HG02852 (cell line): ENCODE measurements around the gene DCTN1.

Source experiments
- ATAC-seq: cut with Tn5 transposase; IDR thresholded peaks from one replicate; pipeline ENCODE4 v1.9.1; 2021; ENCODE audit warnings: mild to moderate bottlenecking, moderate library complexity; ENCODE audit not compliant: unreplicated experiment

DCTN1 gene

DNA sequence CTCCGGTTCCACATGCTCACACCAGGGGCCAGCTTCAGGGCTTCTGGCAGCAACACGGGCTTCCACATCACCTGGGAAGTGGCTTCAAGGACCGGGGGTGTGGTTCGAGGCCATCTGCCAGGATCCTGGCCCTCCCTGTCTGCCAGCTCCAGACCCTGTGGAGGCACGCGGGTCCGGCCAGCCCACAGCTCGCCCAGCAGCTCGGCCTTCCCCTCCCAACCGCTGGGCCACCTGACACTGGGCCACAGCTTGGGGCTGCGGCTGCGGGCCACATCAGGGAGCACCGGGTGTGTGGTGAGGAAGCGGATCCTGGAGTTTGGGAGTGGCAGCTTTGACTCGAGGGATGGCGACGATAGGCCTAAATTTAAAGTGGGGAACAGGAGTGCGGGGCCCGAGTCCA lies 34.3 kb upstream of the DCTN1 start:
- ATAC-seq: no peak

DNA sequence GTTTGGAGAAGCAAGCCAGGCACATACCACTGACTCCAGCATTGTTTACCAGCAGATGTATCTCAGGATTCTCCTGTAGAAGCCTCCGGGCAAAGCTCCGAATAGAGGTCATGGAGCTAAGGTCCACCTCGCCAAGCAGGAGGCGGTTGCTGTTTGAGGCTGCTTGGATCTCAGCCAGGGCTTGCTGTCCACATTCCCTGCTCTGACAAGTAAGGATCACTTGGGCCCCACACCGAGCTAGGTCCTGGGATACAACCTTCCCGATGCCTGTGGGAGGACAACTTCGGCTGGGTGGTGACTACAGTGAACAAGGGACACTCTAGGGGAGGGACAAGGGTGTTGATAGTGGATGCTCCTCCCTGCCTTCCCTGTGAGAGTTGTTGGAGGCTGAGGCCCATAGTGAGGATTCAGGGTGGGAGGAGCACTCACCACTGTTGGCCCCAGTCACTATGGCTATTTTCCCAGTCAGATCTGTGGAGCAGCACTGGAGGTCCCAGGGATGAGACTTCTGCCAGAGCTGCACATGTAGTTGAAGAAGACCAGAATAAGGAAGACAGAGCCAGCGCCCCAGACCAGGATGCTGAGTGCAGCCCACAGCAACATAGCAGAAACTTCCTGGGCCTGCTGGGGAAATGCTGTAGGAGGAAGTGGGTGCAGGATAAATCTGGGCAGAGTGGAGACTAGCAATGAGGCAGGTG lies 33.0 kb upstream of the DCTN1 start:
- ATAC-seq: no peak

DNA sequence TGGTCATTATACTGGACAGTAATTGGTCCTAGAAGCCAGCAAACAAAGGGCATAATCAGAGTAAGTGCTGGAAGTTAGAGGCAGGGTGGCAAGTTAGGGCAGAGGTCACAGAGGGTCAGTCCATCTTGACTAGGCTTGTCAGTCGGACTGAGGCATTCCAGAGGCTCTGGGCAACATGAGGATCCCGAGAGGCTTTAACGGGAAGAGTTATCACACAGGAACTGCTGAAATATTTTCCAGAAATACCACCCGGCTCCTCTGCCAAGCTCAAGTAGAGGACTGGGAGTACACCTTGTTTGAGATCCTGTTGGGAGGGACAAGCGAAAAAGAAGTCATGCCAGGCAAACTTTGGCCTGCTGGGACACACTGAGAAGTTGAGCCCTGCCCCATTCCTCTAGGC lies 27.6 kb upstream of the DCTN1 start:
- ATAC-seq: no peak

DNA sequence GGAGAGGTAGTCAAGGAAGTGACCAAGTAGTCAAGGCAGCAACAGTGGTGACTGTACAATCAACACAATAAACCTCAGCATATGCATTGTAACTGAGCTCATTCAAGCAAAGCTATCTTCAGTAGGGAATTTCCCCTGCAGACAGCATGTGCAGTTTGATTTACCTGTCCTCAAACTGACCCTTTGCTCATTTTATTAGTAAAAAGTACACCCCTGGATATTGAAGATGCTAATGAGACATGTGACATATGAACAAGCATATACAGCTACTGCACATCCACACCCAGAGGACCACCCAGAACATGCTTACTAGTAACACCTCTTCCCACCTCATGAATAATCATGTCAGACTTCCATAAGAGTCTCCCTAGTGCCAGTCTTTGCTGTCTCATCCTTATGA lies 25.9 kb upstream of the DCTN1 start:
- peak; percentile 78 for ATAC-seq

DNA sequence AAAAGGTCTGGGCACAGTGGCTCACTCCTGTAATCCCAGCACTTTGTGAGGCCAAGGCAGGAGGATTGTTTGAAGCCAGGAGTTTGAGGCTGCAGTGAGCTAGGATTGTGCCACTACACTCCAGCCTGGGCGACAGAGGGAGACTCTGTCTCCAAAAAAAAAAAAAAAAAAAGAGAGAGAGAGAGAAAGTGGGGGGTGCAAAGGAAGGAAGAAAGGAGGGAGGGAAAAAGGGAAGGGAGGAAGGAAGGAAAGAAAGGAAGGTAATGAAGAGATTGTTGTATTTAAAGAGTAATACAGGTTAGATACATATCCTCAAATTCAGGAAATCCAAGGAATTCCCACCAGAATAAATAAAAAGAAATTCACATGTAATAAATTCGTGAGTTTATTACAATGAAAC lies 21.8 kb upstream of the DCTN1 start:
- no peak for ATAC-seq

DNA sequence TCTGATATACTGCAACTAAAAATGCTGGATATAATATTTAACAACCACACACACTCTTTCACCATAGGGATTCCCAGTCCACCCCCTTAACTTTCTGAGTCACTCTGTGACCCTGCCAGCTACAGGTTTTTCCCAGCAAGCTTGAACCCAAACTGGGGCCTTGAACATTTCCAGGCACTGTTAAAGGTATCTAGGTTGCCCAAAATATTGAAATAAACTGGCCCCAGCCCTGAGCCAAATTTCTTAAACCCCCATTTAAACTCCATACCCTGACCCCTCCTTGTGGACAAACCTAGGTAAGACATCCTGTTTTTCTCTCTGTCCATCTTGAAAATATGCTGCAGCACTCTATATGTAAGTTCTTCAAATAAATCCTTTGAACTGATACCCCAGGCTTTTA lies 19.7 kb upstream of the DCTN1 start:
- ATAC-seq: no peak

DNA sequence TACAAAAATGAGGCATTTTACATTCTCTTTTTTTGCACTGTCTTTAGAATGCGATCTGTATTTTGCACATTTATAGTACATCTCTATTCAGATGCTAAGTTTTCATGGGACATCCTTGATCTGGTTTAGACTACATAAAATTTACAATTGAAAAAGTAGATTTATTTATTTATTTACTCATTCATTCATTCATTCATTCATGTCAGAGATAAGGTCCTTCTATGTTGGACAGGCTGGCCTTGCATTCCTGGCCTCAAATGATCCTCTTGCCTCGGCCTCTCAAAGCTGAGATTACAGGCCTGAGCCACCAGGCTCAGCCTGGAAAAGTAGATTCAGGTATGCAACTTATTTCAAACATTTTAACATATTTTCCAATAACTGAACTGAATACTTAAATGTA lies 16.0 kb upstream of the DCTN1 start:
- ATAC-seq: no peak

DNA sequence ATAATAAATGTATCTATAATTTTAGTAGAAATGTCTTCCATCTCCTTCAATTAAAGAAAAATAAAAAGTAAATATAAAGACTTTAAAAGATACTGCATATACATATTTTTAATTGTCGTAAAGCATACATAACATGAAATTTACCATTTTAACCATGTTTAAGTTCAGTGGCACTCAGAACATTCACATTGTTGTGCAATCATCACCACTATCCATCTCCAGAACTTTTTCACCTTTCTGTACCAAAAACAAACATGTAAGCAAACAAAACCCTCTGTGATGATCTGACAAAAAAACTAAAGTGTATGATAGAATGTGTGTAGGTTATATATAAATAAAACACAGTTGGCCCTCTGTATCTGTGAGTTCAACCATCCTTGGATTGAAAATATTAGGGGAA lies 13.4 kb upstream of the DCTN1 start:
- ATAC-seq: no peak

DNA sequence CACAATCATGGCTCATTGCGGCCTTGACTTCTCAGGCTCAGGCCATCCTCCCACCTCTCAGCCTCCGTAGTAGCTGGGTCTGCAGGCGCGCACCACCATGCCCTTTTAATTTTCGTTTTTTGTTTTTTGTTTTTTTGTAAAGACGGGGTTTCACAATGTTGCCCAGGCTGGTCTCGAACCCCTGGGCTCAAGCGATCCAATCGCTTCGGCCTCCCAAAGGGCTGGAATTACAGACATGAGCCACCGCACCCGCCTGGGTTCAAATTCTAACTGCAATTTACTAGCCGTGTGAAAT lies 12.3 kb upstream of the DCTN1 start:
- no peak for ATAC-seq

DNA sequence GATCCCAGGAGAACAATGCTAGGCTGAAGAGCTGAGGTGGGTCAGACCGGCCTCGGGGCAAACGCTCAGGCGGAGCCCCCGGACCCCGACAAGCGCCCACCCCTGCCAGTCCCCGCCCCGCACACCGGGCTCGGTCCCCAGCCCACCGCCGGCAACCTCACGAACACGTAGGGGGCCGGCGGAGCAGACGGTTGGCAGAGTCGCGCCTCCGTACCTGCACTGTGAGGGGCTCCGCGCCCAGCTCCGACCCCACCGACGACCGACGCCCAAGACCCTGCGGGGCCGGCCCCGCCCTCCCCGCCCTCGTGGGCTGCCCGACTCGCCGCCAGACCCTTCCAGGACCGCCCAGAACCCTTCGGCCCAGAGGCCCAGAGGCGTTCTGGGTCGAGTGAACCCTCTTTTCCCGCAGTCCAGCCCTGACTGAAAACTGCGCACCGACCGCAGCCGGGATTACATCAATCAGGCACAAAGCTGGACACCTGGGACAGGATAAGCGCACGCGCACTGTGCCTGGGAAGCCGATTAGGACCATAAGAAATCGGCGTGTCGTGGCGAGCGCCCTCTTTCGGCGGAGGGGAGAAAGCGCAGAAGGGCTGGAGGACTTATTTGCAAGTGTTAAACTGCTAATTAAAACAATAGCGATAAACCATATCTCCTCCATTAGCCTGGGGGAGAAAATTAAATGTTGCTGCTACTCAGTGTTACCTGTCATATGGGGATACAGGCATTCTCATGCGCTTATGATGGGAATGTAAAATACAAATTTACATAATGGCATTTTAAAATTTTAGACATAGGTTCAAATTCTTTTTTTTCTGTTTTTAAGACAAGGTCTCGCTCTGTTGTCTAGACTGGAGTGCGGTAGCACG lies 11.7 kb upstream of the DCTN1 start:
- peak; percentile 67 for ATAC-seq

DNA sequence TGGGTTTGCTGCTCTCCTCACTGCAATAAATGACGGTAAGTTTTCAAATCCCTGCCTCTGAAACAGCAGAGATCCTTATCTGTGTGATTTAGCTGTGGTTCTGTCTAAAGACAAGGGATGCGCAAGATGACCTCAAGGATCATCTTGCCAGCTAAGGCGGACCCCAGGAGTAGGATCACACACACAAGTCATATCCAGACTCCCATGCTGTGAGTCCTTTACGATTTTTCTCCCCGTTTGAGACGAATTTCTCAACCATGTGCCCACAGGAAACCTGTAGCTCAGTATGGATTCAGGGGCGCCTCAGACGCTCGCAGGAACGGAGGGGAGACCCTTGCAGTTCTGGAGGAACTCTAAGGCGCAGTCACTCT lies 11.1 kb upstream of the DCTN1 start:
- peak; percentile 19 for ATAC-seq

DNA sequence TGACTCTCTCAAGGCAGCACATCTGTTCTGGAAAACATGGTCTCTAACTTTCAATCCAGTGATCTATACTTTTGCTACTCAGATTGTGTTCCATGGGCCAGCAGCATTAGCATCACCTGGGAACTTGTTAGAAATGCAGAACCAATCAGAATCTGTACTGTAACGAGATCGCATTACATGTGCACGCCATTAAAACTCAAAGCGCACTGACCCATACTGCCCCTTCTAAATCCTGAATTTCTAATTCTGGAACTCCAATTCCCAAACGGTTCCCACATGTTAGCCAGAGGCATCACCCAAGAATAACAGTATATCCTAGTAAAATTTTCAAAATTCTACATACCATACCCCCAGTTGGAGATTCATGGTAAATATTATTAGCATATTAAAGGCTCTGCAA lies 10.5 kb upstream of the DCTN1 start:
- ATAC-seq: no peak

DNA sequence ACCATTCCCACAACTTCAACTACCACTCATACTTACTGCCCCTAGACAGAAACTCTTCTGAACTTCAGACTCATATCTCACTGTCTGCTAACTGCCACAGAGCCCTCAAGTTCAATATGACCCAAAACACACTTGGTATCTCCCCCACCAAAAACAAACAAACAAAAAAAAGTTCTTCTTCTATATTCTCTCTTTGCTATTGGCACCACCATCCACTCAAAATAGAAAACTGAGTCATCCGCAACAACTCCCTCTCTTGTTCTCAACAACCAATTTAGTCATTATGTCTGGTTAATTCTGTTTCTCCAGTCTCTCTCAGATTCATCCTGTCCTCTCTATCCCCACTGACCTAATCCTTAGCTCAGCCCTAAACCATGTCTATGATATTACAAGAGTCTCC lies 7.2 kb upstream of the DCTN1 start:
- no peak for ATAC-seq

DNA sequence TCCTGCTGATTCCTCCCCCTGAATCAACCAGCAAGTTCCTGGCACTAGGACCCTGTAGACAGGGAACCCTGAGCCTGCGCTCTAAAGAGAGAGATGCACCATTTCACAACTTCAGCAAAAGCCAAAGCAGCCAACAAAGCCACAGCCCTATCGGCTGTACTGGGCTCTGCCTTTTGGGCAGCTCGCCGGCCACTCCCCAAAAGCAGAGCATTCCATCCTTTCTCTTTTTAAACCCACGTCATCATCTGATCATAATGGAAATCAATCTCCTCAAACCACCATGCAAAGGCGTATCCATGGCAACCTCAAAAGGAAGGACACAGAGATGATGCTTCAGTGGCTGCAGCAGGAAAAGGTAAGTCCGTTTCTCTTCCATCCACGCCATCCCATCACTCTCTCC lies 5.3 kb upstream of the DCTN1 start:
- ATAC-seq: no peak

DNA sequence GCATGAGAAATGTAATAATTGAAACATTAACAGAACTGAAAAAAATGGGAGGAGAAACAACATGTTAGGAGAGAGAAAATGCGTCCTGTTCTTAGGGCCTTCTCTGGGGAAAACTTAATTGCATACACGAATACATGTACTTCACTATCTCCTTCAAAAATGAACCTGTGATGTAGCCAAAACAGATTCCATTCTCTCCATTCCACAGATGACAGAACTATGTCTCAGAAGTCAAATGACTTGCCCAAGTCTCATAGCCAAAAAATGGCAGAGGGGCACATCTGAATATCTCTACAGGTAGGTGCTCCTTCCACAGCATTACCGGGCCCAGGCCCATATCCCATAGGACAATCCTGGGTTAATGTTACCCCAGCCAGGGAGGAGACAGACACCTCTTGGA lies 3.9 kb upstream of the DCTN1 start:
- no peak for ATAC-seq

DNA sequence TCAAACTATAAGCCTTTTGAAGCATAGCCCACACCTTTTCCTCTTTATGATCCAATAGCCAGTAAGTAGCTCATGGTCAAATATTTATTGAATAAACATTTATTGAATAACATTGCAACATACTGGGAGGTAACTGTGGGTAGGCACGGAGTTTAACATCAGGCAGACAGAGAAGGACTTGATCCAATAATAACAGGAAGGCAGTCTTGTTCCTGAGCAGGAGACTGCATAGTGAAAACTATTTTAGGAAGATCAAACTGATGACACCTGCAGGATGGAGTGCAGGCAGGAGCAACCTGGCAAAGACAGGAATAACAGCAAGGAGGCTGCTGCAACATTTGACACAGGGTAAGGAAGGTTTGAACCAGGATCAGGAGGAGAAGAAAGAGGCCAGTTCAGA lies 3.1 kb upstream of the DCTN1 start:
- ATAC-seq: no peak

DNA sequence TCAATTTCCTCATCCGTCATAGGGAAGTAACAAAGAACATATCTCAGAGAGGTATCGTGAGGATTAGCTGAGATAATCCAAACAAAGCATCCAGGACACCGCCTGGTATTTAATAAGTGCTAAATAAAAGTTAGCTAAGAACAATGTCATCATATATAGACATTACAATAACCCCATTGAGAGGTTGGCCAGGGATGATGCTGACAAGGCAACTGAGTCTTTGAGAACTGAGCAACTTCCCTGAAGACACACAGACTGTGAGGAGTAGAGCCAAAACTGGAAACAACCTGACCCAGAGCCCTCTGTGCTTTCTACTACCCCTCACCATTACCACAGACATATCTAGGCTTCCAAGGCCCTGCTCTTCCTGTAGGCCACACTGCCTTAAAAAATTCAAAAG lies 1.6 kb upstream of the DCTN1 start:
- ATAC-seq: no peak

DNA sequence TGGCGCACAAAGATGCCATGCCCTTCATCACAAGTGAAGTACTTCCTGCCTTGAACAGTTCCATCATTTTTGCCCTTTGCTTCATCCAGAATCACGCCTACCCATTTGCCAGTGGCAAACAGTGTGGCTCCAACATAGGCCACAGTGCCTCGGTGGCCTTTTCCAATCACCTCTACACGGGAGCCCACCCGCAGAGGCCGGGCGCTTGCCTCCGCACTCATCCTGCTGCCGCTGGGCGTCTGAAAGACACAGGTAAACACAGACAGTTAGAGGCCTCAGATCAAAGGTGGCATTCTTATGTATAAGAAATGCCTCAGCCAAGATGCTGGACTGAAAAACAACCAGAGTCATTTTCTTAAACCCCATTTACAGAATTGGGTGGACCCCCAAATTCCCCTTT lies 2.1 kb downstream of the DCTN1 start:
- ATAC-seq: no peak

DNA sequence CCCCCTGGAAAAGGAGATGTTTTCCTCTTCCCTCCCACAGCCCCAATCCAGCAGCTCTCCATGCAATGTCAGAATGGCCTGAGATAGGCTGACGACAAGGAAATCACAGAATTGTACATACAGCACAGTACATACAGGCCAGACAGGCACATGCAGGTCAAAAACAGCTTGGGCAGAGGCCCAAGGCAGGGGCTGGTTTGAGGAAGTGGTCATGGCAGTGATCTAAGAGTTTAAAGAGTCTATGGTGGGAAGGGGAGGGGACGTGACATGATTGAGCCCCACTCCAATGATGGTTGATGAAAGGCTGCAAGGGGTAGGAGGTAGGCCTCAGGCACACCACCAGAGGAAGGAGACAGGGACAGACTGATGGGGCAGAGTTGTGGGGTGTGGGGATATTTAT lies 4.3 kb downstream of the DCTN1 start:
- no peak for ATAC-seq

DNA sequence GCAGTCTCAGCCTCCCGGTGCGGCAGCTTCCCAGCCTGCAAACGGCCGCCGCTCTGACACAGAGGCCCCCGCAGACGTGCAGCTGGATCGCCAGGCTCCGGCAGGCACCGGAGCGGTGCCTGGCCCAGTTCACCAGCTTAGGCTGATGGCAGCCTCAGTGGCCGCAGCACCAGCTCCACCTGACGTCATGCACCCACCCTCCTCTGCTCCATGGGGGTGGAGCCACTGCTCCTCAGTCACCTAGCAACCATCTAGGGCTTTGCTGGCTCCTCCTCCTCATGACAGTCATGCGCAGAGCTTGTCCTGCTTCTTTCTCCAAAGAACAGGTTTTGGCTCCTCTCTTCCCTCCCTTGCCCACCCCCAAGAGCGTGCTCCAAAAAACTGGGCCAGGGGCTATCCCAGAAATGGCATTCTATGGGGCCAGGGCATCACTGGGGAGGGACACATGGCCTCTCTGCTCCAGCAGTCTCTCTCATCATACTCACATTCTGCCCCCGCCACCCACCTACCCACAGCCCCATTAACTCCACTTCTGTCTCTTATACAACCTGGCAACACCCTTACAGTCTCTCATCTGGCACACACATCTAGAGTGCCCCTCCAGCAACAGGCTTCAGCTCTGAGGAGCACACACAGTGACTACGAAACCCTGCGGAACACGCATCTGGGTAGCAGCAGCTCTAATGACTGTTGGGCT lies 5.5 kb downstream of the DCTN1 start:
- no peak for ATAC-seq

DNA sequence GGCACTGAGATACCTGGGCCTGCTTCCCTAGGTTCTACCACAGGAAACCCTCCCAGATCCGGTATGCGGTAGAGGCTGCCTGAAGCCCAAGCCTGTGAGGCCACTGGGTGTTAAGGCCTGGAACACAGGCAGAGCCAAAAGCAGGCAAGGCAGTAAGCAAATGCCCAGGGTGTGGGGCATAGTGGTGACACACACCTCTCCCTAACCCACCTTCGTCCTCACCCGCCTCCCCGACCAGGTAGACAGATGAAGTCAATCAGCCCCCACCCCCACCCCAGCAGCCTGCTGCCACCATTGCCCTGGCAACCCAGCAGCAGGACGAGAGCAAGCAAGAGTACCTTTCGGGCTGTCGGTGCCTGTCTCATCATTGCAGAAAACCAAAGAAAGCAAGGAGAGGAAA lies 6.1 kb downstream of the DCTN1 start:
- ATAC-seq: no peak

DNA sequence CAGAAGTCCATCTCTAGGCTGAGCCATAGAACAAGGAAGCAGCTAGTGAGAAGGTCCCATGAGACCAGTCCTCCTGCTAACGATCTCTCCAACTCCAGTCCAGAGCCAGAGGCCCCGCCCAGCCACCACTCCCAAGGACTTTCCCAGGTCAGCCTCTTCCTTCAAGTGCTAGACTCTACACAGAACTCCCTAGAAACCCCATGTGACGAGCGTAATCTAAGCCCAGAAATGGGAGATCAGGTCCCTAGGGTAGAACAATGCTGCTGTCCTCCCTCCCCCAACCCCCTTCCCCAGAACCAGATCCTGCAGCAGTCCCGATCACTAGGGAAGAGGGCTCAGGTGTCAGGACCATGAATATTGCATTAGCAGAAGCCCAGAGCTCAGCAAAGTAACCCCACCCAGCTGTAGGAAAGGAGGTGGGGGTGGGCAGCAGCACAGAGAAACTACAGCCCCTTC lies 6.9 kb downstream of the DCTN1 start:
- no peak for ATAC-seq
